ENCODE measurements around the gene HSPA4. TPM values are rescaled to one million over a fixed set of nuclear protein-coding genes. Genes with fewer than 3 reads are reported as not detected.
A peak's percentile ranks its signal among the peaks of the same experiment; 100 is the strongest.

HSPA4 gene
- total and polyA plus RNA-seq, 2 of the 4 experiments (the other 2 are of a cell fraction), result 34.9 to 120 TPM

DNA sequence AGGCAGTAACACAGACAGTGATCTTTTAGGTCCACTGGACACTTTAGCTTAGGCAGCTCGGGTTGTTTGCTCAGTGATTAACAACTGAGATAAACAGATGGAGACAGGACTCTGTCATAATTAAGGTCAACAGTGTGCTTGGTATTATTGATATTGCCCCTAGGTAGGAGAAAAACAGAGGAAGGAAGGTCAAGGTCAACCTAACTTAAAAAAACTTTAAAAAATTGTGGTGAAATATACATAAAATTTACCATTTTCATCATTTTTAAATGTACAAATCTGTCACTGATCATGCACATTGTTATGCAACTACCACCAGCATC lies 2.1 kb upstream of the HSPA4 start:
- H2BK20ac ChIP-seq (ENCODE audit: low read depth, low read length), result no peak overlapping the region; the same call in 1 of the 2 replicates
- in situ Hi-C loops (cut with MboI; ENCODE audit: low sequenced_read_pairs), result no loop called here
- peak overlapping the region; percentile 21; the same call in 1 of the 2 replicates for H4K5ac ChIP-seq (ENCODE audit: low read depth, low read length)
- H3K4ac ChIP-seq (ENCODE audit: low read depth, low read length), result peak overlapping the region; percentile 33; the same call in 1 of the 2 replicates
- ATAC-seq (ENCODE audit: low read depth) (no peak), DNase-seq (no peak)
- H4K20me1 ChIP-seq (ENCODE audit: insufficient read depth, low read length), result peaks cover 28% of the 10 kb centered on the region
- H3K18ac ChIP-seq (ENCODE audit: low read depth, low read length), result peak overlapping the region; percentile 32; the same call in 1 of the 2 replicates
- peaks cover 5% of the 10 kb centered on the region for H3K4me1 ChIP-seq (ENCODE audit: control insufficient read depth, insufficient read depth, low read length)
- peak overlapping the region; percentile 62; the same call in 1 of the 2 replicates for H3K14ac ChIP-seq (replicated peaks; ENCODE audit: low read depth, low read length)
- peaks cover 11% of the 10 kb centered on the region for H3K9me1 ChIP-seq (ENCODE audit: insufficient read depth, low read length)
- H3K4me2 ChIP-seq (ENCODE audit: low read depth, low read length), result peak overlapping the region; percentile 77; the same call in 1 of the 2 replicates
- H2BK5ac ChIP-seq (ENCODE audit: low read depth, low read length, poor library complexity, severe bottlenecking), result peak overlapping the region; percentile 61
- WGBS, 2 experiments (ENCODE audit: extremely low coverage in 2 of 2, insufficient read length in 1 of 2), result 17% methylated on average over 1 of the region's 1 CpG; no CpG with 5 or more reads in 1 of the 2 experiments
- H4K91ac ChIP-seq (ENCODE audit: insufficient read depth, low read depth, low read length), result no peak overlapping the region
- no peaks in the 10 kb centered on the region for H3K36me3 ChIP-seq (ENCODE audit: control insufficient read depth, insufficient read depth, low read length)
- POLR2A ChIA-PET (ENCODE audit: unreplicated experiment), result no interaction called here
- peak overlapping the region; percentile 78; the same call in 1 of the 2 replicates for H2AK5ac ChIP-seq (ENCODE audit: low read depth, low read length)
- no peak overlapping the region for H3K27ac ChIP-seq (ENCODE audit: insufficient read depth, low read length)
- H3K56ac ChIP-seq (ENCODE audit: extremely low read depth, insufficient read depth, low read length), result no peak overlapping the region
- CTCF ChIA-PET, result no interaction called here
- no peak overlapping the region for H3K4me3 ChIP-seq (ENCODE audit: insufficient read depth, low read depth, low read length)
- H3K27me3 ChIP-seq (ENCODE audit: control insufficient read depth, insufficient read depth, low read length), result no peaks in the 10 kb centered on the region
- no peak for TF ChIP-seq CHD1 (IDR thresholded peaks at IDR 0.05; ENCODE audit: low read depth, low read length)
- TF ChIP-seq FOS (IDR thresholded peaks at IDR 0.05; ENCODE audit: low read depth, low read length), result no peak
- no peak for TF ChIP-seq SMC3 (IDR thresholded peaks at IDR 0.05; ENCODE audit: low read depth, low read length)
- no peak for TF ChIP-seq MAFK (IDR thresholded peaks at IDR 0.05; ENCODE audit: low read depth, low read length)
- TF ChIP-seq NFE2L2 (IDR thresholded peaks at IDR 0.05; ENCODE audit: low read depth, low read length), result no peak
- no peak for TF ChIP-seq ELK1 (IDR thresholded peaks at IDR 0.05; ENCODE audit: borderline replicate concordance, low read depth, low read length)
- TF ChIP-seq USF2 (IDR thresholded peaks at IDR 0.05; ENCODE audit: low read depth, low read length), result no peak
- no peak overlapping the region for H2AK9ac ChIP-seq (replicated peaks; ENCODE audit: low read depth, low read length, poor library complexity)
- H3K23ac ChIP-seq (ENCODE audit: low read depth, low read length), result peak overlapping the region; percentile 75; the same call in 1 of the 2 replicates
- no peak overlapping the region for H3K9ac ChIP-seq (ENCODE audit: low read depth, low read length)
- H2AFZ ChIP-seq (replicated peaks; ENCODE audit: low read length, poor library complexity), result no peak overlapping the region
- no peaks in the 10 kb centered on the region for H3K9me3 ChIP-seq (ENCODE audit: control insufficient read depth, insufficient read depth, low read length)
- BruUV-seq (replicated peaks), result no TSS peak
- H2BK120ac ChIP-seq (ENCODE audit: low read depth, low read length), result 0 out of 2 replicates have a peak overlapping the region, but pooled peaks have one; percentile 17
- H3K79me1 ChIP-seq (ENCODE audit: low read depth in 1 of 2, low read length in 2 of 2), result peaks cover 15 to 32% of the 10 kb centered on the region in 2 experiments
- peak overlapping the region; percentile 66; the same call in 1 of the 3 replicates for H2BK15ac ChIP-seq (ENCODE audit: low read depth, low read length)
- intact Hi-C loops (cut with micrococcal nuclease), result loop anchor here (2.0 kb wide), 2 partner anchors 23 to 87 kb away; partner anchors contain the start of genes AFF4 and ZCCHC10
- dilution Hi-C loops (cut with HindIII; ENCODE audit: low sequenced_read_pairs, unreplicated experiment), result no loop called here
- H4K8ac ChIP-seq (ENCODE audit: low read depth in 2 of 2, low read length in 2 of 2), result peak overlapping the region in 1 of 2 experiments; percentile 40; a peak in 1 of 4 replicates
